GM15510 (cell line): ENCODE measurements around the gene PRDM1.

Experiments used
- POLR2A ChIP-seq: IDR thresholded peaks from 3 replicates; pipeline ENCODE4 v1.6.1; 2011; ENCODE audit warnings: borderline replicate concordance; ENCODE audit not compliant: insufficient read length; ENCODE audit errors: extremely low read depth

The PRDM1 gene

DNA sequence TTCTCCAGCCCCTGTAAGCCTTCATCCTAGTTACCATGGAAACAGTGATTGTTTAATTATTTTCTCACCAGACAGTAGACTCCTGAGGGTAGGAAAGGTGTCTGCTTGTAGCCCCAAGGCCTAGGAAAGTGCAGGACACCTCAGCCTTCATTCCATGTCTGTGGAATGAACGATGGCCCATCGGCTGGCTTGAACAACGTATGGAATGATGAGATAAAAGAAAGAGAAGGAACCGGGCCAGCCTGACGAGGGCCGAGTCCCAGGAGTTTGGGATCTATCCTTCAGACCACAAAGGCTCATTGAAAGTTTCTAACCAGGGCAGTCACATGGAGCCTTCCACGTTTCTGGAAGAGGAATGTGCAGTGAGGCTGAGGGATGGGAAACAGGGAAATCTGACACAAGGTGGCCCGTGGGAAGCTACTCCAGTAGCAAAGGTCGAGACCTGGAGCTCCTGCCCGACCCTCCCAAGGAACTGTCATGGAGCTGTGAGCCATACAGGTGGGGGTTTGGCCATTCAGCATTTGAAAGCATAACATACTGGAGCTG lies 46.1 kb downstream of the PRDM1 start:
- no peak for TF ChIP-seq POLR2A

DNA sequence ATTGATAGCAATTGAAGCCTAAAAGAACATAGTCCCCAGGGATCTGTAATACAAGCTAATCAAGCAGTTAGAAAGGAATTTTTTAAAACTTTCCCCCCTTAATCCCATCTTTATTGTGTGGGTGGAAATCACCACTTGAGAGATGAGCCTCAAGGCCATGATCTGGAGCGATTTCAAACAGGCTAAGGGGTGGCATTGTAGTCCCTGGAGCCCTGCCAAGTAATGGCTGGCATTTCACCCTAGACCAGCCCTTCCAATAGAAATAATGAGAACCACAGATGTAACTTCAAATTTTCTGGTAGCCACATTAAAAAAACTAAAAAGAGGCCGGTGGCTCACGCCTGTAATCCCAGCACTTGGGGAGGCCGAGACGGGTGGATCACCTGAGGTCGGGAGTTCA lies 46.9 kb downstream of the PRDM1 start:
- no peak for TF ChIP-seq POLR2A

DNA sequence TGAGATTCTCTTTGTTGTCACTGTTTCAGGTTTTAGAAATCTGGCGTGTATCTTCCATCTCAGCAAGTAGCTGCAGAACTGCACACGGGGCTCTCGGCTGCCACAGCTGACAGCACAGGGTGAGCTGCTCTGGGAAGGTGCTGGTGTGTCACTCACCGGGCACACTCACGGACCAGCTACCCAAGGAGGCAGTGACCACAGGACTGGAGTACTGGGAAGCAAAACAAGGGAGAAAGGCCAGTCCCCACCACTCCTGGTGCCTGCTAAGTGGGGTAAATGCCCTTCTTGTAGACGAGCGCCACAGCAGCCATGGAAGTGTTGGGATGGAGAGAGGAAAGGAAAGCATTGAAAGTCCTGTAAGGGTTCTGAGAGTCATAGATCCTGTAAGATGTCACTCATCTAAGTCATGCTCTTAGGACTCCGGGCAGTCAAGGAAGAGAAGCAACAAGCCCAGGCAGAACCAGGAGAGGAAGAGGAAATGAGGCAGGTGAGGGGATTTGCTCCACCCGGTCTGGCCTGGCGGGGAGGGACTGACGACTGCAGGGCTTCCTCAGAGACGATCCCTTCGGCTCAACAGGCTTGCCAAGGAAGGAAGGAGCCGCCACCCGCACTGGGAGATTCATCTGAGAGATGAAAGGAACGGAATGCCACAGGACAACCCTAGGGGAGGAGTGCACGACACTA lies 48.1 kb downstream of the PRDM1 start:
- TF ChIP-seq POLR2A: no peak

DNA sequence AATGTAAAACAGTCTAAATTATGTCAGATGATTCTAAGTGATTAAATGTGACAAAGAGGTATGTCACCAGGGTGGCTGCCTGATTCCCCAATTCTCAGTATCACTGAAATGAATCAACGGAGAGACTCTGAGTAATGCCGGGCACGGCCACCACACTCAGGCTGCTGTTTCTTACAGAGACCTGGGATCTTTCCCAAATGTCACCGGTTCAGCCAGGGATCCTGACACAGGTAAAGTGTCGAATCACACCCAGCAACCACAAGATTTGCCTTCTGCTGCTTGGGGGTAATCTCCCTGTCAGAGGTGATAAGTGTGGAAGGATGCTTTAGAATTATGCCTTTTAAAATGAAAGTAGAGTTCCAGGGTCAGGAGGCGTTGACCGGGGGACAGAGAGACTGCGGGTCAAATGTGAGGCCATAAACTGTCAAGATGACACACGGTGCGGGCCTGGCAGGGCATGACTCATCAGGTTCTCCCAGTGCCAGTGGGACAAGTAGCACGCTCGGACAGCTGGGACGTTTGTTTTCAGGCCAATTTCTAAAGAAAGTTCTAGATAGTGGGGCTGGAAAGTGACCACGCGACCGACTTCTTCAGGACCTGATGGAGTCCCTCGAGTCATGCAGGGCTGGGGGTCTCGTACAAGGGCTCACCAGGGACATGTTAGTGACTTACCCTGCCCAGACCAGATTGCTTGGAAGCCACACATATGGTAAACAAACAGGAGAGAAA lies 48.9 kb downstream of the PRDM1 start:
- TF ChIP-seq POLR2A: no peak

DNA sequence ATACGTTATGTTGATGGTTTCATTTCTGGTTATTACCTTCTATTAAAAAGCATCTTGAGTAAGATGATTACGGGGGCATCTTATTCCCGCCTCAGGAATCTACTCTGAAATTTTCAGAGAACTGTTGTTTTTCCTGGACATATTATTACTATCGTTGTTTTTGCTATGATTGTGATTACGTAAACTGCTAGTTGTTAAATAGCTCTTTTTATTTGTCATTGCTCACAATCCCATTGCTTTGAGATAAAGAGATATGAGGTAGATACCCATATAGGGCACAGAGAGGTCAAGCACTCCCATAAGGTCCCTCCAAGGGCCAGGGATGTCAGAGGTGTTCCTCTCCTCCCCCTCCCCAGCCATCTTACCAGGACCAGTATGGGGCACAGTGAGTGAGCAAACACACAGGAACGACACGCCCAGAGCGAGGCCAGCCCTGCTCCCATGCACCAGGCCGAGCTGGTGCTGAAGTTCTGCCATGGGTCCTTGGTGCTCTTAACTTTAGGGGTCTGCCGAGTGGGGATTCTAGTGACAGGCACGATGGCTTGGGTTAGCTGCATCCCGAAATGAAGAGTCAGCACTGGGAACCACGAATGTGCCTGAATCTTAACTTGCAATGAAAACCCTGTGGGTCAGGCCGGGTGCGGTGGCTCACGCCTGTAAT lies 49.9 kb downstream of the PRDM1 start:
- TF ChIP-seq POLR2A: no peak

DNA sequence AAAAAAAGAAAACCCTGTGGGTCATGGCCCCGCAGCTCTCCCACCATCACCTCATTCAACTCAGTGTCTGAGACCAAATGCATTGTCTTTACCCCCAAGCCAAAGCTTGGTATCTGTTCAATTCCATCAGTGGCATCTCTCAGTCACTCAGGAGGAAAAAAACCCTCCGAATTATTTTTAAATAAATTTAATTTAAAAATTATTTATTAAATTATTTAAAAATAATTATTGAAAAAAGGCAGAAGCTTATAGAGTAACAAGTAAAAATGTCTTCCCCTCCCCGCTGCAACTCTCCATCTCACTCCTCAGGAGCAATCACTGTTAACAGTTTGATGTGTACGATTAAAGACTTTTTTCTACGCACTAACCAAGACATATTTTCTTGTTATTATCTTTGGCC lies 50.7 kb downstream of the PRDM1 start:
- no peak for TF ChIP-seq POLR2A

DNA sequence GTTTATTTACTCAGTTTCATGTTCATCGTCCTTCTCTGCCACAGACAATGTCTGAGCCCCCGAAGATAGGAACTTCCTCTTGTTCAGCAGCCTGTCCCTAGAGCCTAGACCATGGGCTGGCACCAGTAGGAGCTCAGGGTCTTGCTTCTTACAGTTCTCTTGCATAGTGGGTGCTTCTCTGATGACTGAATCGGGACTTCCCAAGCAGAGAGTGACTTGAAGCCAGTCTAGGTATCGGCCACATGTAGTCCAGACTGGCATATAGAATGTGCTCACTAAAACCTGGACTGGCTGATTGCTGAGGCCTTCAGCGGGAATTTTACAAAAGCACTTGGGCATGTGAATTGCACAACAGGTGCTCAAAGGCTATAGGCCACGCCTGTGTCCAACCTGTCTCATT lies 52.0 kb downstream of the PRDM1 start:
- TF ChIP-seq POLR2A: no peak

DNA sequence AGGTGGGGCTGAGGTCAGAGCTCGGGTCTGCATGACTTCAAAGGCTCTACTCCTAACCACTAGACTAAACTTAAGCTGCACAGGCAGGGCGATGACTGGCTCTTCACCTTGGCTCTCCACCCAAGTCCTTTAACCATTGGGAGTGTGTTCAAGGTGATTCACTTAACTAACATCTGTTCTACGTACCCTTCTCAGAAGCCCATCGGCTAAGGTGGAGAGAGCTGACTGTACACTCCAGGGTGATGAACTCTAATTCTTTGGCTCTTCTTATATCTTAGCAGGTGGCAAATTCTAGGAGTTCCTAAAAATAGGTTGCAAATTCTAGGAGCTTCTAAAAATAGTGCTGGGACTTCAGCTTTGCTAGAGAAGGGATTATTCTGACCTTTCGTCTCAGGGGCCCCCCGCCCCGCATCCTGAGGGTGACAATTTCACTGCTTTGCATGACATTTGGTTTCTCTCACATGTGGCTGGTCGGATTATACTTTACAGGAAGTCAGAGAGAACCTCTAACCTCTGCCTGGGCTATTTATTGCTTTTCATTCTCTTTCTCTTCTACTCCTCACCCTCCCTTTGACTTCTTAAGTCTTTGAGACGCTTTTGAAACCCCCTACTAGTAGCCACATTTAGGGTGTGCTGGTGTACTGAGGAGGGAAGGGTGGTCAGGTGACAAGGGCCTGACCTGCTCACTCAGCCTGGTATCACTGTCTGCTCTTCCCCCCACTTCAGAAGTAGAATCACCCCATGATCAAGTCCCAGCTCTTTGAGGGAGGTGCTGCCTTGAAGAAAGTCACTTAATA lies 55.5 kb downstream of the PRDM1 start:
- peak; percentile 3 for TF ChIP-seq POLR2A

DNA sequence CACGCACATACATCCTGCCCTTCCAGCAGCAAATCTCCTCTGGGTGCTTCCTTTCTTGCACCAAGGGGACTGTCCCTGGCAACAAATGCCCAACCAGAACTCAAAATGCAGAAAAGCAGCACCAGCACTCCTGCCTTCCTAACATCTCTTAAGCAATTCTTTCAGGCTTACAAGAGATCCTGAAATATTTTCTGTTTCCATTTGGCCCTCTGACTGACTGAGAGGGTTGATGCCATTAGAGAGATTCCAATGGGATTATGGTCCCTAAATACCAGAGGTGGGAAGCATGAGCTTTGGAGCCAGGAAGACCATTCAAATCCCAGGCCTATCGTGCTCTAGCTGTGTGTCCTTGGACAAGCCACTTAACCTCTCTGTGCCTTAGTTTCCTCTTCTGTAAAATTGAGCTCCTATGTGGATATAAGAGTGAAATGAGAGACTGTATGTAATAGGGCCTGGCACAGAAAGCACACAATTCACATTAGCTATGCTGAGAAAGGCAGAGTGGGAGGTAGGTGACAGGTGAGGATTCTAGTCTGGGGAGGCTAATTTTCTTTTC lies 56.8 kb downstream of the PRDM1 start:
- no peak for TF ChIP-seq POLR2A

DNA sequence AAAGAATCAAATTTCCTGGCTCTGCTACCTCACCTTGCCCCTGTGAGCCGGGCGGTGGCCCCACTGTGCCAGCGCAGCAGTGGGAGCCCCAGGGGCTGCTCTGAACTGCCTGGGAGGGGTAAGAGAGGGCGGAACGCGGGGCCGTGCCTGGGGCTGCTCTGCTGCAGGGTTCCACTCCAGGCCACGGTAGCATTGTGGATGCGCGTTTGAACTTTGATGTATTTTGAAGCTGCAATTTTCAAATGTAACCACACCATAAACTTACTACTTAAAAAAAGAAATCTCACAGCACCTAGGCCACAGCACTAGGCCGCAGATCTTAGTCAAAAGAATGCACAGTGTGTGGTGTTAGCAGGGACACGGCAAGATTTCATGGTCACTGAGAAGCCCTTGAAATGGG lies 57.5 kb downstream of the PRDM1 start:
- TF ChIP-seq POLR2A: no peak

DNA sequence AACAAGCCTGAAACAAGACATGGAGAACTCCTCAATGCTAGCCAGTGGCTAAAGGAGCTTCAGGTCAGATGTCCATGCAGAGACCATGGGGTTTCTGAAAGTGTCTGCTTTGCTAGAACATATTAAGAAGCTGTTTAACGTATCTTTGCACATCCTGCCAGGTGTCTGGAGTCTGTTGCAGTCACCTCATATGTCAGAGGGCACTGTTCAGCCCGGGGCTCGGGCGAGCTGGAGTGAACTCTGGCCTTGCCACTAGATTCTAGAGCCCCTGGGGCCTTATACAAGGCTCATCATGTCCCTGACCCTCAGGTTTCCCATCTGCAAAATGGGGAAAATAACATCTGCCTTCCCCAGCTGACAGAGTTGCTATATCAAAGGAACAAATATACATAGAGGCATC lies 59.0 kb downstream of the PRDM1 start:
- TF ChIP-seq POLR2A: no peak

DNA sequence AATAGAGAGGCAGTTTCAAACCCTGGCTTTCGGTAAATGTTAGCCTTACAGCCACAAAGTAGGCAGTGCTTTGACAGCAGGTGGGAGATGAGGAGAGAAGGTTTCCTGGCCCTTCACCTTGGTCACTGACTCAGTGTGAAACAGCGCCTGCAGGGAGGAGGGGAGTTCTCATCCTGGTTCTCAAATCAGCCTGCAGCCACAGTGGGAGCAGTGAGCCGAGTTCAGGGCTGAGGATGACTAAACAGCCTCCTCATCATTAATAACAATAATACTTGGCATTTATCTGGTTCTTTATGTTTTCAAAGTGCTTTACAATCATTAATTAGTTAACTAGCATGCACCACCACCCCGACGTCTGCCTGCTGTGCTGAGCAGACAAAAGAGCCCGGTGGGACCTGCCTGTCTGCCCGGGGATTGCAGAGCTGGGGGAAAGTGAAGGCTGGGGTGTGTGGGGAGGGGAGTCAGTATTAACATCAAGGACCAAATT lies 59.6 kb downstream of the PRDM1 start:
- TF ChIP-seq POLR2A: peak; percentile 14

DNA sequence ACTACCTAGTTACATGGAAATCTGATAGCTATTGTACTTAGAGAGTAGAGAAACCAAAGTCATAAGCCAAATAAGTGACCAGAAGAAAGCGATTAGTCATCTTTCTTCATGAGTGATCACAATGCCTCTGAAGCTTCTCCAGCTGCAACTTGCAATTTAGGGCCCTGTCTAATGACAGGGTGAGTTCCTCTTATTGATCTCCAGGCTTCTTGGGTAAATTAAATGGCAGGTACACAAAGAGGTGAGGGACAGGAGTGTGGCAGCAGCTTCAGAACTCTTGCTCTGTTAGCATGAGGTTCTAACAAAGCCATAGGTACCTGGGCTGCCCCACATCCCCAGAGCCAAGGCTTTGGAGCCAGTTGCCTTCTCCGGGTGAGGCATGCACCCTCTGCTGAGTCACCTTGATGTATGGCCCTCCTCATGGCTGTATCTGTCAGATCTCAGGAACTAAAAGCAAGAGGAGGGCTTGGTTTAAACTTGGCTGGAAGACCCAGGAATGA lies 60.8 kb downstream of the PRDM1 start:
- no peak for TF ChIP-seq POLR2A

DNA sequence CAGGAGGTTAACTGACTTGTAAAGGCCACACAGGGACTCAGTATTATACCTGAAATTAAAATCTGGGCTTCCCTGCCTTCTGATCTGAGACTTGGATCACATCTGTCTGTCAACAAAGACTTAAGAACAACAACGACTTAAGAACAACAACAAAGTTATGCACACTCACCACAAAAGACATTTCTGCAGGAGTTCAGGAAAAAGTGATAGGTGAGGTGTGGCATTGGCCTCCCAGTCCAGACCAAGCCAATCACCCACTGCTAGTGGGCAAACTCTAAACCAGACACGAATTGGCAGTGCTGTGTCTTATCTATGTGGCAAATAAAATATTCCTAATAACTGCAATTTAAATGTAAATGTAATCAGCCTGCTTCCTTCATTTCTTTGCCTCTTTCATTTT lies 61.3 kb downstream of the PRDM1 start:
- TF ChIP-seq POLR2A: no peak
